ENCODE data around the gene FCER1G.
"Not testable (repeated sequence)": the region's sequence is repeated elsewhere in the genome, so short reads cannot be mapped to it uniquely, and the experiment has no call there.

Gene FCER1G

GRCh38 chr1:161209790-161210409 is 5.2 kb upstream of the FCER1G start:
- DNase-seq: peak; percentile 86 to 87

GRCh38 chr1:161214369-161214768 is 726 bp upstream of the FCER1G start:
- no peak for DNase-seq

DNA sequence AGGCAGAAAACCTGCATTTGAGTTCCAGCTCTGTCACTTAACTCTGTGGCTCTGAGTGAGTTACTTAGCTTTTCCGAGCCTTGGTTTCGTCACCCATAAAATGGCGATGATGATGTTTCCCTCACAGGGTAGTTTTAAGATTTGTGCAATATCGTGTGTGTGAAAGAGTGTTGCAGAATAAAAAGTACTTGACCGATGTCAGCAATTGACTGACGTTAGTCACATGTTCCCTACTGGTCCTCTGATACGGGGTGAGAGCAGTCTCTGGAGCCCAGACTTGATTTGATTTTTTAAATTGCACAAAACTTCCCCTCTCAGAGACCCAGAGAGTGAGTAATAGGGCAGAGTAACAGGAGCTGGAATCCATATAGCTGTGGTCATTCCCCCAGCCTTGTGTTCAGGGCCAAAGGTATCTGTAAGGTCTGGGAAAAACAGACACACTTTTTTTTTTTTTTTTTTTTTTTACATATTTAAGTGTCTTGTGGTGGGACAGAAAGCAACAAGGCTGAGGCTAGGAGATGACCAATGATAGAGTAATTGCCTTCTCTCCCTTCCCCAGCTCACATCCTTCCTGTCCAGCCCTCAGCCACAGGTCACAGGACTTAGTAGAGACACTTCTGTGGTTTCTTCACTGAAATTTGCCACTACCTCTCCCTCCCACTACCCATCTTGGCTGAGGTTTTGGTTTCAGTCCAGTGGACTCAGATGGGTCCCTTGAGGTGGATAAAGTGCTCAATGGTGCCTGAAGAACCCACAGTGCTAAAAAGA is 2.0 kb downstream of the FCER1G start:
- DNase-seq: no peak

GRCh38 chr1:161217831-161218230 is 2.7 kb downstream of the FCER1G start:
- no peak for DNase-seq

DNA sequence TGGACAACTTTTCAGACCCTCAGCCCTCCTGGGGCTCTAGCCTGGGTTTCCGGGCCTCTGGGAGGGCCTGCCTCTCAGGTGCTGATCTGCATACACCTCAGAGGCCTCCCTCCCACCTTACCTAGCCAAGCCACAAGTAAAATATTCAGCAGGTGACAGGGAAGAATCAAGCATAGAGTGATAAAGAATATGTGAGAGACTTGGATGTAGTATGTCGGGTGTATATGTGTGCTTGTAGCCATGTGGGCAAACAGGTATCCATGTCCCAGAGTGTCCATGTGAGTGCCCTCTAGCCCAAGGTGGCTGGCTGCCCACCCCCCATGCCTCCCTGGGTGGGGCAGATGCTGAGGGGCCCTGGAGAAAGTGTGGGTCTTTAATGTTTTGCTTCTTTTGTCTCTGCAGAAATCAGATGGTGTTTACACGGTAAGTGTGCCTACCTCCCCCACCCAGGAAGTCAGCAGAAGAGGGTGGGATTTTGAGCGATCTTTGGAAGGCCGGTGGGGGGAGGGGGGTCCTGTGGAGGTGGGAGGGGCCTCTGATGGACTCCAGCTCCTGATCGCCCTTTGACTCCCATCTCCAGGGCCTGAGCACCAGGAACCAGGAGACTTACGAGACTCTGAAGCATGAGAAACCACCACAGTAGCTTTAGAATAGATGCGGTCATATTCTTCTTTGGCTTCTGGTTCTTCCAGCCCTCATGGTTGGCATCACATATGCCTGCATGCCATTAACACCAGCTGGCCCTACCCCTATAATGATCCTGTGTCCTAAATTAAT is 3.4 kb downstream of the FCER1G start:
- DNase-seq: no peak

DNA sequence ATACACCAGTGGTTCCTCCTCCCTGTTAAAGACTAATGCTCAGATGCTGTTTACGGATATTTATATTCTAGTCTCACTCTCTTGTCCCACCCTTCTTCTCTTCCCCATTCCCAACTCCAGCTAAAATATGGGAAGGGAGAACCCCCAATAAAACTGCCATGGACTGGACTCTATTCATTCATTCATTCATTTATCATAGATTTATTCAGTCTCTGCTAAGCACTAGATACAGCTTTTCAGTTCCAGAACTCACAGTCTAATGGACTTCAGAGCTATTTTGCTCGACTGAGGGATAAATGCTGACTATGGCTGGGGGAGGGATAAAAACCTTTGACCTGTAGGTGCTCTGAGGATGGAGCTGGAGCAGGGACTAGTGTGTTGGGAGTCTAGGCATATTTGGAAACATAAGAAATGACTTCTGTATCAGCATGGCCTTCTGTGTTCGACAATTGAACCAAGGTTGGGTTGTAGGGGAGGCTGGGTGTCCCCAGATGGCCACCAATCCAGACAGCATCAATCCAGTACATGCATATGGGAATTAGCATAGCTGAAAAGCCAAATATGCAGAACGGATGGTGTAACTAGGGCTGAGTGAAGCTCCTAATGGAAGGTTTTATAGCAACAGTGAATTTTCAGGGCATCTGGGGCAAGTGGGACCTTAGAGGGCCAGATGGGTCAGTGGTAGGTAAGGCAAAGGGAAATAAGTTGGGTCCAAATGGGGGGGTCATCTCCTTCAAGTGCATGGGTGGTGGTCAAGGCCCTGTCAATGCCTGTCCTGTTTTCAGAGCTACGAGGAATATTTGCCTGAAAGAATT is 4.2 kb downstream of the FCER1G start:
- DNase-seq: no peak

DNA sequence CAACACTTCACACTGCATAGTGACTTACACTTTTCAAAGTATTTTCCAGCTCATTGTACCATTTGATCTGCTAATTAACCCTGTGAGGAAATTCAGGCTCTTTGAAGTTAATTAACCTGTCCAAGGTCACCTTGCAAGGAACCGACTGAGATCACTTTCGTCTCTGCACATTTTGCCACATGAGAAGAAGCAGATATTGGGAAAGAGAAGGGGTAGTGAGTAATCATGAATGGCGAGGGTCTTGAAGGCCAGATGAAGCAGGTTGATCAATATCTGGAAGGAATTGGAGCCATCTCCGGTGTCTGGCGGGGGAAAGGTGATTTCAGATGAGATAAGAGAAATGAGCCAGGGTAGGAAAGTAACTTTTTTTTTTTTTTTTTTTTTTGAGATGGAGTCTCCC is 4.9 kb downstream of the FCER1G start:
- no peak for DNase-seq

DNA sequence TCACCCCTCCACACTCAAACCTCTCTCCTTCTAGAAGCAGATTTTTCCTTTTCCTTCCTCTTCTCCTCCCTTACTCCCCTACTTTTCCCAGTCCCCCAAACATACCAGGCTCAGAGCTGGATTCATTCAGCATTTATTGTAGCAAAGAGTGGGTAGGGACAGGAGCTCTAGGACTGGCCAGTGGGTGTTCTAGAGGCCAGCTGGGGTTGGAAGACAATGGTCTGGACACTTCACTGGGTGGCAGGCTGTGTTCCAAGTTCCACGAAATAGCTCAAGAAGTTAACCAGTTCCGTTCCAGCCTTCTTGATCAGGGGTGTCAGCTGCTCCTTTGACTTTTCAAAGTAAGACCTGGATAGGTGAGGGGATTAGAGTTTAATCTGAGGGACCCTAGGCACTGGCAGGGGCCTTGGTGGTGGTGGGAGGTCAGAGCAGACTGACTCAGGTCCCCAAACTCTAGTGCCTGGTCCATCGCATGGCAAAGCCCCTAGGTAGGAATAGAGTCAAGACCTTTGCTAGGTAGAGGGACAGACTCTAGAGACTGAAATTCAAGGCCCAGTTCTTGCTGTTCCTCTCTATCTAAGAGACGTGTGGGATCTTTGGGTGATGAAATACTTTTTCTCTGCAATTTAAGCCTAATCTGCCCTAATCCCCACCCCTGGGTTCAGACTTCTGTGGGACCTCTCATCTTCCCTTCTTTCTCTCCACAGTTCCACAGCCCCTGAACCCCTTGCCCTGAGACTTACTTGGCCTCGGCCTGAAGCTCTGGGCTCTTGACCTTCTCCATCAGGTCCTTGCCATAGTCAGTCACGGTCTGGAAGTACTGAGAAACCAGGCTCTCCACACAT is 7.3 kb downstream of the FCER1G start:
- no peak for DNase-seq

- no peak for DNase-seq
These were observed 9.0 kb downstream of the FCER1G start for GRCh38 chr1:161223805-161224694.

GRCh38 chr1:161224695-161225087 is 9.6 kb downstream of the FCER1G start:
- DNase-seq: not testable (repeated sequence)

GRCh38 chr1:161225178-161225533 is 10.1 kb downstream of the FCER1G start:
- DNase-seq: no peak

DNA sequence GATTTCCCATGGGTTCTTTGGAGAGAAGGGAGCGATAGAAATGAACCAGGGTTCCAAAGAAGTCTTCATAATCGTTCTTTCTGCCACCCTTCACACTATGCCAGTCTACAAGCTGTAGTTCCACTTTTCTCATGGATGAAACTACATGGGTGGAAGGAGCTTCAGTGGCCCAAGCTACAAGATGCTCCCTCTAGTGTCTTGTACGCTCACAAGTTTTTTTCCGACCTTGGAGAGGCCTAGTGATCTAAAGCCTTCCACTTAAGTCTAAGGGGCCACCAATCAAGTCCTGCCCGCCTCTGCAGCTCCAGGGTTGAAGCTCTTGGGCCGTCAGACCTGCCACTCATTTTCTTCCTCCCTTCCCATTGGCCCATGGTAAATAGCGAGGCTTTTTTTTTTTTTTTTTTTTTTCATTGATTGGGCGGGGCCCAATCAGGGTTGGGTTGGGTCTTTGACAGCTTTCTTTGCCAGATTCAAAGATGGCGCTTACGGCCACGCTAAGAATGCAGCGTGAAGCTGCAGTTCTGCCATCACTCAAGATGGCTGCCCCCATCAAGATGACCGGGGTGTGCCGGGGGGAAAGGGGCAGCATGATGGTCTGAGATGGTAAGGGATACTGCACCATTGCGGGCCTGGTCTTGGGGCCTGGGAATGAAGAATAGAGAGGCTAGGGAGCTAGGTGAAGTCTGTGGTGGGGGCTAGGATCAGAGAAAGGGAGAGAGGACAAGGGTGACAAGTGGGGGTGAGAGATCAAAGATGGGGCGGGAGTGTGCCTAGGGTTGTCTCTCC is 10.6 kb downstream of the FCER1G start, which contains the start of gene TOMM40L:
TOMM40L (plus strand) TSS at position 527 of the 786 bp plus-strand sequence. CDS start 430 bp downstream, outside the sequence.
- peak; percentile 98 for DNase-seq

- peak in 1 of 2 experiments; percentile 23 for DNase-seq
These were observed 11.2 kb downstream of the FCER1G start for GRCh38 chr1:161226320-161226711.

DNA sequence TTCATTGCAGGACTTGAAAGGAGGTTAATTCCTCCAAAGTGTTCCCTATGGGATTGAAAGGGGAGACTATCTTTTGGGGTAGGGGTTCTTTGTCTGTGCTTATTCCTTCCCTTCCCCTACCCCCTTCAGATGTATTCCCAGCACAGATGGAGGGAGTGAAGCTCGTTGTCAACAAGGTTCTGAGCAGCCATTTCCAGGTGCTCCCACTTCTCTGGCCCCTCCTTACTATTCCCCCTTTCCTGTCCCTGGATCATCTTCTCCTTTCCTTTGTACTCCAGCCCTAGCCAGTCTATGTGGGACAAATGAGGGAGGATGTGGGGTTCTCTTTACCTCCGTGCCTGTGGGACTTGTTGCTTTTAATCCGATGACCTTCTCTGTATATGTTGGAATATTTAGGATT is 11.7 kb downstream of the FCER1G start:
- peak in 1 of 2 experiments; percentile 28 for DNase-seq

DNA sequence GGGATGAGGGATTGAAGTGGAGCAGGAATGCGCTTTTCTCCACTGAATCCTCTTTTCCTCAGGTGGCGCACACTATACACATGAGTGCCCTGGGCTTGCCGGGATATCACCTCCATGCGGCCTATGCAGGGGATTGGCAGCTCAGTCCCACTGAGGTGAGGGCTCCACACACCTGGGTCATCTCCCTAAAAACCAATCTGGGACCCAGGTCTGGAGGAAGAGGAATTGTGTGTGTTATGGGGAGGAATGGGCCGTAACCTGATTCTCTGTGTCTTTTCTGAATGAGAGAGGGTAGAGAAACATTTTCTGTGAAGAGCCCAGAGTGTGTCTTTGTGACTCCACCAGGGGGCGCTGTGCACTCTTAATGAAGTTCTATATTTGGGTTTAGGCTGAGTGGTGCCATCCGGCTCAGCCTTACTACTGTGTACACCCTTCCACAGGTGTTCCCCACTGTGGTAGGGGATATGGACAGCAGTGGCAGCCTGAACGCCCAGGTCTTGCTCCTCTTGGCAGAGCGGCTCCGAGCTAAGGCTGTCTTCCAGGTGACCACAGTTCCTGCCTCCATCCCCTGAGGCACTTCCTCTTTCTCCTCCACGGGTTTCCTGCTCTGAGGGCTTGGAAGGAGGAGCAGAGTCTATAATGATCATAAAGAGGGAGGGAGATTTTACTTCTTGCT is 12.2 kb downstream of the FCER1G start:
- DNase-seq: peak; percentile 85 to 90

DNA sequence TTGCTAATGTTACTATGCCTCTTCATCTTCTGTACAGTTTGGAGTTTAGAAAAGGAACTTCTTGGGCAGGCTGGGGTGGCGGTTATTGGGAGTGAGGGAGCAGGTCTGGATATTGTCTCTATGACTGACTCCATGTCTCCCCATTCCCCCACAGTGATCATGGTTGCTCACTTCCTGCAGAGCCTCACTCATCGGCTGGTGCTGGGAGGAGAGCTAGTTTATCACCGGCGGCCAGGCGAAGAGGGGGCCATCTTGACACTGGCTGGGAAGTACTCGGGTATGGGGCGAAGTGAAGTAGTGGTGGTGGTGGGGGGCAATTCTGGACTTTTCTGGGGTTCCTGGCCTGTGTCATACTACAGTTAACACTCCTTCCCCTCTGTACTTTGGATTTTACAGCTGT is 12.9 kb downstream of the FCER1G start:
- no peak for DNase-seq

GRCh38 chr1:161229896-161230295 is 14.8 kb downstream of the FCER1G start:
- no peak for DNase-seq

- DNase-seq: no peak
These were observed 15.7 kb downstream of the FCER1G start for GRCh38 chr1:161230762-161231161.

- DNase-seq: no peak
These were observed 18.0 kb downstream of the FCER1G start for GRCh38 chr1:161233102-161233501.

All from SHP77 (cell line).